T-helper 2 cell treated with Interferon-gamma antibody and Interleukin-4, amounts not matched to agents 5 μg/mL and 100 μg/mL, for 36 hours (primary cell): Measurements from ENCODE around the gene GRID2.

Experiments used
- DNase-seq: peaks from one replicate; pipeline ENCODE4 v3.0.0; 2021; ENCODE audit warnings: low spot score
- H3K27ac Mint-ChIP-seq: one replicate; pipeline ENCODE4 v1.8.0; 2021; ENCODE audit warnings: mild to moderate bottlenecking, mixed read lengths
- H3K27me3 Mint-ChIP-seq: one replicate; pipeline ENCODE4 v1.8.0; 2021; ENCODE audit warnings: low read depth, mixed read lengths
- H3K36me3 Mint-ChIP-seq: one replicate; pipeline ENCODE4 v1.8.0; 2021; ENCODE audit warnings: low read depth, mixed read lengths
- H3K4me1 Mint-ChIP-seq: one replicate; pipeline ENCODE4 v1.8.0; 2021; ENCODE audit warnings: low read depth, mixed read lengths
- H3K4me3 Mint-ChIP-seq: one replicate; pipeline ENCODE4 v1.8.0; 2022; ENCODE audit warnings: mild to moderate bottlenecking, moderate library complexity, mixed read lengths
- H3K9me3 Mint-ChIP-seq: one replicate; pipeline ENCODE4 v1.8.0; 2021; ENCODE audit warnings: mixed read lengths

Gene GRID2

GRCh38 chr4:92566269-92566668 lies 262.5 kb downstream of the GRID2 start:
- H3K27ac Mint-ChIP-seq: no peak overlapping the region
- H3K27me3 Mint-ChIP-seq: no peaks in the 10 kb centered on the region
- H3K9me3 Mint-ChIP-seq: peaks cover 18% of the 10 kb centered on the region
- H3K36me3 Mint-ChIP-seq: no peaks in the 10 kb centered on the region
- no peak overlapping the region for H3K4me3 Mint-ChIP-seq
- DNase-seq: no peak
- H3K4me1 Mint-ChIP-seq: no peaks in the 10 kb centered on the region

GRCh38 chr4:92580816-92581215 lies 277.1 kb downstream of the GRID2 start:
- no peak overlapping the region for H3K4me3 Mint-ChIP-seq

GRCh38 chr4:92599044-92599443 lies 295.3 kb downstream of the GRID2 start:
- Mint-ChIP-seq H3K36me3 (no peaks in the 10 kb centered on the region), H3K27me3 (no peaks in the 10 kb centered on the region), H3K9me3 (peaks cover 34% of the 10 kb centered on the region), H3K27ac (no peak overlapping the region), H3K4me1 (no peaks in the 10 kb centered on the region), H3K4me3 (no peak overlapping the region)
- no peak for DNase-seq

More at GRCh38 chr4:92580816-92581215, 277.1 kb downstream of the GRID2 start:
- H3K4me1 Mint-ChIP-seq: no peaks in the 10 kb centered on the region
- DNase-seq: no peak
- no peaks in the 10 kb centered on the region for H3K27me3 Mint-ChIP-seq
- H3K36me3 Mint-ChIP-seq: no peaks in the 10 kb centered on the region
- H3K9me3 Mint-ChIP-seq: peaks cover 14% of the 10 kb centered on the region
- H3K27ac Mint-ChIP-seq: no peak overlapping the region

GRCh38 chr4:92600638-92601037 lies 296.9 kb downstream of the GRID2 start:
- Mint-ChIP-seq H3K4me3 (no peak overlapping the region), H3K27me3 (no peaks in the 10 kb centered on the region), H3K27ac (no peak overlapping the region), H3K36me3 (no peaks in the 10 kb centered on the region), H3K9me3 (peaks cover 28% of the 10 kb centered on the region), H3K4me1 (no peaks in the 10 kb centered on the region)
- no peak for DNase-seq

- DNase-seq: no peak
- Mint-ChIP-seq H3K9me3 (peaks cover 28% of the 10 kb centered on the region), H3K36me3 (no peaks in the 10 kb centered on the region), H3K4me1 (no peaks in the 10 kb centered on the region), H3K27me3 (no peaks in the 10 kb centered on the region), H3K4me3 (no peak overlapping the region), H3K27ac (no peak overlapping the region)
Measured at GRCh38 chr4:92606227-92606626, 302.5 kb downstream of the GRID2 start.

- Mint-ChIP-seq H3K36me3 (no peaks in the 10 kb centered on the region), H3K4me1 (no peaks in the 10 kb centered on the region), H3K27ac (no peak overlapping the region), H3K27me3 (no peaks in the 10 kb centered on the region), H3K4me3 (no peak overlapping the region), H3K9me3 (peaks cover 21% of the 10 kb centered on the region)
- no peak for DNase-seq
Measured at GRCh38 chr4:92615049-92615448, 311.3 kb downstream of the GRID2 start.

- Mint-ChIP-seq H3K9me3 (peaks cover 28% of the 10 kb centered on the region), H3K4me3 (no peak overlapping the region), H3K36me3 (no peaks in the 10 kb centered on the region), H3K27me3 (no peaks in the 10 kb centered on the region), H3K4me1 (no peaks in the 10 kb centered on the region), H3K27ac (no peak overlapping the region)
- DNase-seq: no peak
Measured at GRCh38 chr4:92618968-92619367, 315.2 kb downstream of the GRID2 start.

- no peaks in the 10 kb centered on the region for H3K36me3 Mint-ChIP-seq
- H3K27me3 Mint-ChIP-seq: no peaks in the 10 kb centered on the region
- no peak for DNase-seq
- no peak overlapping the region for H3K4me3 Mint-ChIP-seq
- no peaks in the 10 kb centered on the region for H3K4me1 Mint-ChIP-seq
- no peak overlapping the region for H3K27ac Mint-ChIP-seq
- peaks cover 4% of the 10 kb centered on the region for H3K9me3 Mint-ChIP-seq
Measured at GRCh38 chr4:92629302-92629701, 325.5 kb downstream of the GRID2 start.

- Mint-ChIP-seq H3K9me3 (peaks cover 4% of the 10 kb centered on the region), H3K4me3 (no peak overlapping the region), H3K27ac (no peak overlapping the region), H3K4me1 (no peaks in the 10 kb centered on the region), H3K27me3 (no peaks in the 10 kb centered on the region), H3K36me3 (no peaks in the 10 kb centered on the region)
- DNase-seq: no peak
Measured at GRCh38 chr4:92634882-92635281, 331.1 kb downstream of the GRID2 start.

GRCh38 chr4:92636038-92636806 lies 332.5 kb downstream of the GRID2 start:
- no peak overlapping the region for H3K4me3 Mint-ChIP-seq
- no peaks in the 10 kb centered on the region for H3K9me3 Mint-ChIP-seq
- H3K27ac Mint-ChIP-seq: no peak overlapping the region

GRCh38 chr4:92641409-92641808 lies 337.6 kb downstream of the GRID2 start:
- no peak overlapping the region for H3K27ac Mint-ChIP-seq
- H3K36me3 Mint-ChIP-seq: no peaks in the 10 kb centered on the region
- DNase-seq: no peak
- no peaks in the 10 kb centered on the region for H3K27me3 Mint-ChIP-seq
- H3K9me3 Mint-ChIP-seq: peaks cover 8% of the 10 kb centered on the region
- no peak overlapping the region for H3K4me3 Mint-ChIP-seq
- no peaks in the 10 kb centered on the region for H3K4me1 Mint-ChIP-seq

More at GRCh38 chr4:92636038-92636806, 332.5 kb downstream of the GRID2 start:
- H3K27me3 Mint-ChIP-seq: no peaks in the 10 kb centered on the region
- no peaks in the 10 kb centered on the region for H3K36me3 Mint-ChIP-seq
- no peak for DNase-seq
- H3K4me1 Mint-ChIP-seq: no peaks in the 10 kb centered on the region

GRCh38 chr4:92646826-92647225 lies 343.1 kb downstream of the GRID2 start:
- Mint-ChIP-seq H3K9me3 (peaks cover 16% of the 10 kb centered on the region), H3K27me3 (no peaks in the 10 kb centered on the region), H3K4me1 (no peaks in the 10 kb centered on the region), H3K4me3 (no peak overlapping the region), H3K27ac (no peak overlapping the region), H3K36me3 (no peaks in the 10 kb centered on the region)
- no peak for DNase-seq

GRCh38 chr4:92651536-92651935 lies 347.8 kb downstream of the GRID2 start:
- H3K4me1 Mint-ChIP-seq: no peaks in the 10 kb centered on the region
- no peaks in the 10 kb centered on the region for H3K36me3 Mint-ChIP-seq
- no peak for DNase-seq
- H3K27ac Mint-ChIP-seq: no peak overlapping the region
- H3K9me3 Mint-ChIP-seq: peaks cover 8% of the 10 kb centered on the region
- H3K4me3 Mint-ChIP-seq: no peak overlapping the region
- no peaks in the 10 kb centered on the region for H3K27me3 Mint-ChIP-seq

- Mint-ChIP-seq H3K4me3 (no peak overlapping the region), H3K27ac (no peak overlapping the region), H3K27me3 (no peaks in the 10 kb centered on the region), H3K4me1 (no peaks in the 10 kb centered on the region), H3K9me3 (peaks cover 8% of the 10 kb centered on the region), H3K36me3 (no peaks in the 10 kb centered on the region)
- DNase-seq: no peak
Measured at GRCh38 chr4:92654084-92654483, 350.3 kb downstream of the GRID2 start.

GRCh38 chr4:92657695-92658094 lies 353.9 kb downstream of the GRID2 start:
- H3K4me3 Mint-ChIP-seq: no peak overlapping the region
- no peaks in the 10 kb centered on the region for H3K4me1 Mint-ChIP-seq
- H3K27ac Mint-ChIP-seq: no peak overlapping the region
- DNase-seq: no peak
- no peaks in the 10 kb centered on the region for H3K27me3 Mint-ChIP-seq
- H3K36me3 Mint-ChIP-seq: no peaks in the 10 kb centered on the region
- peaks cover 5% of the 10 kb centered on the region for H3K9me3 Mint-ChIP-seq
